ENCODE measurements around the gene MEIS2. TPM values are rescaled to one million over a fixed set of nuclear protein-coding genes. Genes with fewer than 3 reads are reported as not detected.

Gene MEIS2
- total and polyA plus RNA-seq, 8 donors: 3.9 to 77.7 (median 25.9) TPM

- intact Hi-C loops (cut with DNase I; ENCODE audit: low total_unique reads): no loop called here
- TF ChIP-seq POLR2A (IDR thresholded peaks at IDR 0.05) (no peak), CTCF (IDR thresholded peaks at IDR 0.05) (no peak), EP300 (IDR thresholded peaks at IDR 0.05) (no peak), POLR2AphosphoS5 (IDR thresholded peaks at IDR 0.05) (no peak)
- H3K4me1 ChIP-seq: peaks cover 6 to 53% (median 28%) of the 10 kb centered on the region in 4 donors
- H3K9me3 ChIP-seq: no peaks in the 10 kb centered on the region
- H3K36me3 ChIP-seq: no peaks in the 10 kb centered on the region
- H3K4me3 ChIP-seq: peak overlapping the region in 3 of 4 donors; percentile 0 to 25 (median 15)
- H3K27me3 ChIP-seq: no peaks in the 10 kb centered on the region
- DNase-seq: peak; percentile 31 to 82
- 15 to 31% (median 23%) methylated on average over 18 of the region's 18 CpGs for WGBS, 5 donors
- peak overlapping the region in 4 of 5 donors; percentile 53 to 80 (median 74) for H3K27ac ChIP-seq
These were observed 80.6 kb downstream of the MEIS2 start for GRCh38 chr15:37019479-37020433.

GRCh38 chr15:37017031-37017625 is 83.2 kb downstream of the MEIS2 start:
- Histone ChIP-seq H3K27me3 (no peaks in the 10 kb centered on the region), H3K27ac (peak overlapping the region in 2 of 5 donors; percentile 12 to 75), H3K36me3 (no peaks in the 10 kb centered on the region), H3K9me3 (no peaks in the 10 kb centered on the region), H3K4me3 (no peak overlapping the region), H3K4me1 (peaks cover 6 to 62% (median 29%) of the 10 kb centered on the region in 4 donors)
- no peak for DNase-seq
- intact Hi-C loops (cut with DNase I; ENCODE audit: low total_unique reads): no loop called here
- TF ChIP-seq CTCF (IDR thresholded peaks at IDR 0.05) (no peak), POLR2AphosphoS5 (IDR thresholded peaks at IDR 0.05) (no peak), POLR2A (IDR thresholded peaks at IDR 0.05) (no peak), EP300 (IDR thresholded peaks at IDR 0.05) (no peak)
- 84 to 92% (median 86%) methylated on average over 11 of the region's 11 CpGs for WGBS, 5 donors

- TF ChIP-seq POLR2AphosphoS5 (IDR thresholded peaks at IDR 0.05) (no peak), POLR2A (IDR thresholded peaks at IDR 0.05) (no peak), EP300 (IDR thresholded peaks at IDR 0.05) (no peak), CTCF (IDR thresholded peaks at IDR 0.05) (no peak)
- Histone ChIP-seq H3K36me3 (peaks cover 0 to 3% (median 0%) of the 10 kb centered on the region in 4 donors), H3K4me1 (peaks cover 6 to 62% (median 29%) of the 10 kb centered on the region in 4 donors), H3K27ac (peak overlapping the region in 3 of 5 donors; percentile 30 to 75 (median 54)), H3K9me3 (no peaks in the 10 kb centered on the region), H3K4me3 (peak overlapping the region in 1 of 4 donors; percentile 9), H3K27me3 (no peaks in the 10 kb centered on the region)
- WGBS, 5 donors: 65 to 71% (median 69%) methylated on average over 7 of the region's 7 CpGs
- peak in 1 of 2 donors; percentile 74 for DNase-seq
- intact Hi-C loops (cut with DNase I; ENCODE audit: low total_unique reads): no loop called here
These were observed 84.1 kb downstream of the MEIS2 start for GRCh38 chr15:37016231-37016630.

GRCh38 chr15:37015451-37015850 is 84.9 kb downstream of the MEIS2 start:
- DNase-seq: no peak
- Histone ChIP-seq H3K36me3 (peaks cover 0 to 3% (median 0%) of the 10 kb centered on the region in 4 donors), H3K4me1 (peaks cover 6 to 61% (median 25%) of the 10 kb centered on the region in 4 donors), H3K27ac (peak overlapping the region in 2 of 5 donors; percentile 54 to 75), H3K27me3 (no peaks in the 10 kb centered on the region), H3K4me3 (peak overlapping the region in 1 of 4 donors; percentile 9), H3K9me3 (no peaks in the 10 kb centered on the region)
- TF ChIP-seq EP300 (IDR thresholded peaks at IDR 0.05) (no peak), POLR2A (IDR thresholded peaks at IDR 0.05) (no peak), POLR2AphosphoS5 (IDR thresholded peaks at IDR 0.05) (no peak), CTCF (IDR thresholded peaks at IDR 0.05) (no peak)
- intact Hi-C loops (cut with DNase I; ENCODE audit: low total_unique reads): no loop called here
- 48 to 72% (median 61%) methylated on average over 4 of the region's 4 CpGs for WGBS, 5 donors

Measured in stomach (tissue), 9 donors.